EH (cell line): ENCODE data around the gene SLC25A47.

Source experiments
- DNase-seq: peaks from one replicate; pipeline ENCODE4 v3.0.0-alpha.2; 2015; ENCODE audit warnings: low read depth

Gene SLC25A47

GRCh38 chr14:100346306-100347091 lies 23.4 kb downstream of the SLC25A47 start:
- DNase-seq = no peak

DNA sequence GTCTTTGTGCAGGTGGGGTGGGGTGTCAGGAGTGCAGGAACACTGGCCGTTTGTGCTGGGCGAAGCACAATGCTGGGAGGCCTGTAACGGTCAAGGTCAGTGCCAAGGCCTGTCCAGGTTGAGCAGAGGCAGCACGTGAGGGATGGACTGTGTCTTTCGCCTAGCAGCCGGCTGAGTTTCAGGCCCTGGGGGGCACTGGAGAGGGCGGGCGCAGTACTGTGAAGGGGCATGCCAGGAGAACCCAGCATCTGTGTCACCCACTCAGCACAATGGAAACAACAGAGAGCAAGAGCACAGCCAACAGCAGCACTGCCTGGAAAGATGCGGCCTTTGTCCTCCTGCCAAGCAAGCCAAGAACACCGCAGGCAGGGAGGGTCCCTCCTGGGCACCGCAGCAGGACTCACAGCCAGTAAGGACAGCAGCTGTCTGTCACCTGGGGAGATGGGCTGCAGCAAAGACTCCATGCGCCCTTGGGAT lies 25.2 kb downstream of the SLC25A47 start:
- DNase-seq = no peak

DNA sequence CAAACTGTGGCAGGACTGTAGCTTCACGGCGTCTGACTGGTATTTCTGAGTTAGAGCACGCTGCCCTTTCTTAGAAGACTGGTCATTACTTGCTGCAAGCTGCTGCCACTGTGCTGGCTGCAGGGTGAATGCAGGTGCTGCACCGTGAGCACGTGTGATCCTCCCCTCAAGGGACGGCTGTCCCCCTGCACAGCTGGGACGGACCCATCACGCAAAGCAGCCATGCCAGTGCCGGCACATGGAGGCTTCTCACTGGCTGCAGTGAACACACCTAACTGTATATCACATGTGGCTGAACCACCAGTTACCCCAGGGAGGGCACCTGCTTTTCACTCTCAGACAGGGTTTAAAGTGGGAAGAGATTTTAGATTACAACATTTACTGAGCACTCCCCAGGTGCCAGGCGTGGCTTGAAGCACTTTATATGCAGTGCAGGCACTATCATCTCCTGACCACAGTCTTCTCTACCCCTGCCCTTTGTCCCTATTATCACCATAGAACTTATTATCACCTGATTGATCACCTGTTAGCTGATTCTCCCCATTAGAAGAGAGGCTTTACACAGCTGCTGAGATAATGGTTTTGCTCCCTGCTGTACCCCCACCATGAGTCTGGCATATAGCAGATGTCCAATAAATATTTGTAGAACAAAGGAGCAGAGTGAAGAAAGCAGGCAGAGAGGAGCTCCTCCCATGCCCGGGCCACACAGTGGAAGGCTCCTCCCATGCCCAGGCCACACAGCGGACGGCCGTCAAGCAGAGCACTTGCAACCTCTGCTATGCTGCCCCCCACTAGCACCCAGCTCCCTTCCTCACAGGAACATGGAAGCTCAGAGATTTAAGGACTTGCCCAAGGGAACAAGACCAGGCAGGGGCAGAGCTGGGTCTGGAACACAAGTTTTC lies 25.9 kb downstream of the SLC25A47 start:
- DNase-seq = no peak

GRCh38 chr14:100350276-100350926 lies 27.3 kb downstream of the SLC25A47 start:
- DNase-seq = no peak

- DNase-seq = no peak
Measured at GRCh38 chr14:100350986-100351385, 27.8 kb downstream of the SLC25A47 start.

DNA sequence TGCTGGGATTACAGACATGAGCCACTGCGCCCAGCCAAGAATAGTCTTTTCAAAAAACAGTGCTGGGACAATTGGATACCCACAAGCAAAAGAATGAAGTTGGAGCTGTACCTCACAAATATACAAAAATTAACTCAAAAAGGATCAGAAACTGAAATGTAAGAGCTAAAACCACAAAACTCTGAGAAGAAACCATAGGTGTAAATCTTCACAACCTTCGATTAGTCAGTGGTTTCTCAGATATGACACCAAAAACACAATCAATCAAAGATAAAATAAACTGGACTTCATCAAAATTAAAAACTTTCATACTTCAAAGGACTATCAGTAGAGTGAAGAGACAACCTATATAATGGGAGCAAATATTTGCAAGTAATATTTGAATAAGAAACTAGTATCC lies 35.3 kb downstream of the SLC25A47 start:
- no peak for DNase-seq

DNA sequence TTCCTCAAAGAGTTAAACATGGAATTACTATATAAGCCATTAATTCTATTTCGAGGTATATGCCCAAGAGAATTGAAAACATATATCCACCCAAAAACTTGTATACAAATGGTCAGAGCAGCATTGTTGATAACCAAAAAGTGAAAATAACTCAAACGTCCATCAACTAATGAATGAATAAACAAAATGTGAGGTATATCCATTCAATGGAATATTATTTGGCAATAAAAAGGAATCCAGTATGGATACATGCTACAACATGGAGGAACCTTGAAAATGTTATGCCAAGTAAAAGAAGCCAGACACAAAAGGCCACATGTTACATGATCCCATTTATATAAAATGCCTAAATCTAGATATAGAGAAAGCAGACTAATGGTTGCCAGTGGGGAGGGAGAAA lies 36.0 kb downstream of the SLC25A47 start:
- no peak for DNase-seq

GRCh38 chr14:100359881-100360280 lies 36.7 kb downstream of the SLC25A47 start:
- DNase-seq = no peak

DNA sequence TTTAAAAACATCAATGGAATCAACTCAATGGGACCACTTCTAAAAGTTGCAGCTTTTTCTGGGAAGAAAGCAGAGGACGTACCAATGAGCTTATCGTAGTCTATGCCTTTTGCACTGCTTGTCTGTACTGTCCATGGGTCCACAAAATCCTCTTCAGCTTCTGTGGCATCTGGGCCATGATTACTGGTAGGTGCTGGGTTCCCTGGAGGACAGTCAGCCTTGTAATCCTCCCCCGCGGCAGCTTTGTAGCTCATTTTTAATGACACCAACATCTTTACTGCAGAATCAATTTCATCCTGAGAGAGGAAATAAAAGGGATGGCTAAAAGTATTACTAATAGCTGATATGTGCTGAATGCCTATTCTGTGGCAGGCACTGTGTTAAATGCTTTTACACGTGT lies 38.5 kb downstream of the SLC25A47 start:
- no peak for DNase-seq

GRCh38 chr14:100362311-100362927 lies 39.3 kb downstream of the SLC25A47 start:
- DNase-seq = peak; percentile 75

GRCh38 chr14:100363053-100363452 lies 39.9 kb downstream of the SLC25A47 start:
- no peak for DNase-seq

DNA sequence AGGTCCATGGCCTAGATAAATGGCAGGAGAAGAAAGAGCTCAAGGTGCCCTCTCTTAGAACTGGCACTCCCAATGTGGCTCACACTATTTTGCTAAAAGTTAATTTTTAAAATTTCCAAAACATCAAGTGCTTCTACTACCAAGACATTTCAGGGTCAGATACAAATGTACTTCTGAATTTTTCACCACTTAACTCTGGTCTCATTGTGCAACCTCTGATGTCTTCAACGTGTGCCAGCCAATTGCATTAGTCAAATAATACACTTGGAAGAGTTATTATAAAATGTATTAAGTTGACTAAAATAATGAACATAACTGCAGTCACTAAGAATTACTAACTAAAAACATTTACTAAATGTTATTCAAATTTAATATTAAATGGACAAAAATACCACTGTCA lies 41.3 kb downstream of the SLC25A47 start:
- DNase-seq = no peak

- no peak for DNase-seq
Measured at GRCh38 chr14:100365741-100366140, 42.6 kb downstream of the SLC25A47 start.

DNA sequence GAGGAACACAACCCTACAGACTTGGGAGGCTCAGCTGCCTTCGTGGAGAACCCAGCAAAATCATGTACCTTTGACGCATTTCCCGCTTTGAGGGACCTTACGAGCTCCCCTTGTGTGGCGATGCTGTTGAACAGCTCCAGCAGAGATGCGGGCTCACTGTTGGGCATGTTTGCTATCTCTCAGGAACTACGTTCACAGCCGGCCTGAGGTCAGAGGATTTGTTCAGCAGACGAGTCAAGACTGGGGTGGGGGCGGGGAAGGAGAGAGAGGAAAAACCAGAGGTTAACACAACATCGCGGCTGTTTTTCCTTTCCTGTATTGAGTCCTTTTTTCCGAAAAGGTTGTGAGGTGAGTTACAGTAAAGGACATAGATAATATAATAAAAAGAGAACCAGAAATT lies 45.9 kb downstream of the SLC25A47 start:
- no peak for DNase-seq

DNA sequence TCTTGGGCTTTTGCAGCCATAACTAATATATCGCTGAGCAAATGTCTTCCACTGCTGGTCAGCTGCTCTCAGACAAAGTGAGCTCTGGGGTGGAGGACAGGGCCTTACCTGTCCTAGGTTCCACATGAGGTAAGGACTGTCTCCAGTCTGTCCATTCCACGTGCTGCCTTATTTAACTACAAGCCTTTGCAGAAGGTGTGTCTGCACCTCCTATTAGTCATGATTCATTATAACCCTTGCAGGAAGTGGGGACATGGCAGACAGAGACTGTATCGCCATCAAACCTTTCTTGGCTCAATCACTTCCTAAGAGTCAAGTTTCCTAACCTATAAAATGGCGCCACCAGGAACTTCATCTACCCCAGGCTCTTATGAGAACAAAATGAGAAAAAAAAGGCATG lies 46.9 kb downstream of the SLC25A47 start:
- no peak for DNase-seq

- no peak for DNase-seq
Measured at GRCh38 chr14:100371773-100372172, 48.6 kb downstream of the SLC25A47 start.

DNA sequence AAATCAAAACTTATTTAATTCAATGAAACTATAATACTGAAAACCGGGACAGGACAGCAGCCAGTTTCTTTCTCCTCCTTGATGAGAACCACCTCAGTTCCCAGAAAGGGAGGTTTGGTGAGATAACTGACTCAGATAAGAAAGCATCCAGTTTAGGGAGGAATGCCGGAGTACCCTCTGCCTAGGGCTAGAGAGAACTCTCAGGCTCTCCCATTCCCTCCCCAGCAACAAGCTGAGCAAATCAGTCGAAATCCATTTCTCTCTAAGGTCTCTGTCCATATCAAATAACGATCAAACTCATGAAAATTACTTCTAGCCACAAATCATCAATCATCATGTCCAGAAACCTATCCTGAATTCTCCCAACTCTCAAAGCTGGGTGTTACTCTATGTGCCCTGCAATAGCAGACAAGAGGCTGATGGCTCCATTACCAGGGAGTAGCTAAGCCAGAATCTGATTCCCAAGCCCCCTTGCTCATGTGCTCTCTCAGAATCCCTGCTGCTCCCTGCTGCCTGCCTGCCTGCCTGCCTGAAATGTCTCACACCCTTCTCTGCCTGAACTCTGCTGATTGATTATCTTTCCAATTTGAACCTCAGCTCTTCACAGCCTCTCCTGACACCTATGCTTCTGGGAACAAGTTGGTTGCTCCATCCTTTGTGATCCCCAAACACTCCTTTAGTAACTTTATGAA lies 49.4 kb downstream of the SLC25A47 start:
- DNase-seq = peak; percentile 37

DNA sequence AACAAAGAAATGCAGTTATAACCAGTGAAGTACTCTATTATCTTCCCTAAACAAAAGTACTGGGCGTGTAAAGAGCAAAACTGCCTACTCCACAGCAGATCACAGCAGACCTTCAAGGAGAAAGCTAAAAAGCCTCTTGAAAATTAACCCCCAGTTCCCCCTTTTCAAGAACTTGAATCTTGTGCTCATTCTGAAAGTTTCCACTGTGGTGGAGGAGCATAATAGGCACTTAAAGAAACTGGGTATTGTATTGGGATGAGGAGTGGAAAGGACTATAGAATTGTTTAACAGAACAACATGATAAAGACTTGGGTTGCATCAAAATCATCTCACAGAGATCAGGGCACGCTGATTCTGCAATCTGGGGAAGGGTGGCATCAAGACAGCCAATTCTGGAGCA lies 51.1 kb downstream of the SLC25A47 start:
- no peak for DNase-seq

DNA sequence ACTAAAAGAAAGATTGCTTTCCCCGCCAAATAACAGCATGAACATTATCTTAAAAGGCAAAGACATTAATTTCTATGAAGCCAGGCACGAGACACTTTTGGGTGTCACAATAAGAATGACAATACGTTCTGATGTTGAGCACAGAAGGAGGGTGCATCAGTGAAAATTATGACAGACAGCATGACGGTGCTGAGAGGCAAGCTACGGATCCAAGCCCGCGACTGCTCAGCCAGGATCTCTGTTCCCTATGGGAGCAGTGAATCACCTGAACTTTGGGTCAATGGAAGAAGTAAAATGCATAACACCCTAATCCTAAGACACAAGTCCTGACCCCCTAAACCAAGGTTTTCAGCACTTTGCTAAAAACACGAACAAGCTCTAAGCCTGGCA lies 51.7 kb downstream of the SLC25A47 start:
- no peak for DNase-seq

DNA sequence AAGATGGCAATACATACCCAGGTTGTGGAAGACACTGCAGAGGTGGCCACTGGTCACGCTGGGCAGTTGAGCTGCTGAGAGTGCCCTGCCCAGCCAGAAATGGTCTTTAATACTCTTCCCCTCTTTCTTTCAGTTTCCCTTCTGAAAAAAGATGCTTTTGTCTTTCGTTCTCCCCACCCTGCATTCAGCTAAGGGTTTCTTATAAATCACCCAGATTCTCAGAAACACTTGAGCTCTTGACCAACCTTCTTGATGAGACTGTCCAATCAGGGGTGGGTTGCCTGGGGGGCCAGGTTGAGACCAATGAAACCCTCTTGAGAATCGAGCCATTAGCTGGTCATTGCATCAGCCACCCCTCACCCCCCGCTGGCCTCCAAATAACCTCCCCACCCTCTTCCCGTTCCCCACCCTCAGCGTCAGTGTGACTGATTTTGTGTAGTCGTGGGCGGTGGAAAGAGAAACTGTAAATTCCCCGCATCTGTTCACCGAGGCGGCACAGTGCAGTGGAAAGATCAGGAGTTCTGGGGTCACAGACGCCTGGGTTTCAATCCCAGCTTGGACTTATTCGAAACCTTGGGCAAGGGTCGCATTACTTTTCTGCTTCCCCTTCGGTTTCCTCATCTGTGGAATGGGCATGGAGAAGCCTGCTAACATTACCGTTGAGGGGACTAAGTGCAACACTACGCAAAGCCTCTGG lies 52.3 kb downstream of the SLC25A47 start:
- DNase-seq = peak; percentile 99
